ENCODE data around the gene C10orf90.

The C10orf90 gene

GRCh38 chr10:126476246-126476645 is 194.2 kb downstream of the C10orf90 start:
- H3K27ac ChIP-seq (ENCODE audit: low read depth, low read length, poor library complexity, severe bottlenecking) = no peak overlapping the region
- H3K4me1 ChIP-seq (ENCODE audit: insufficient read depth, low read length, severe bottlenecking) = no peaks in the 10 kb centered on the region
- H3K79me2 ChIP-seq (ENCODE audit: insufficient read depth, low read length) = no peaks in the 10 kb centered on the region
- TF ChIP-seq, protein P1, sequence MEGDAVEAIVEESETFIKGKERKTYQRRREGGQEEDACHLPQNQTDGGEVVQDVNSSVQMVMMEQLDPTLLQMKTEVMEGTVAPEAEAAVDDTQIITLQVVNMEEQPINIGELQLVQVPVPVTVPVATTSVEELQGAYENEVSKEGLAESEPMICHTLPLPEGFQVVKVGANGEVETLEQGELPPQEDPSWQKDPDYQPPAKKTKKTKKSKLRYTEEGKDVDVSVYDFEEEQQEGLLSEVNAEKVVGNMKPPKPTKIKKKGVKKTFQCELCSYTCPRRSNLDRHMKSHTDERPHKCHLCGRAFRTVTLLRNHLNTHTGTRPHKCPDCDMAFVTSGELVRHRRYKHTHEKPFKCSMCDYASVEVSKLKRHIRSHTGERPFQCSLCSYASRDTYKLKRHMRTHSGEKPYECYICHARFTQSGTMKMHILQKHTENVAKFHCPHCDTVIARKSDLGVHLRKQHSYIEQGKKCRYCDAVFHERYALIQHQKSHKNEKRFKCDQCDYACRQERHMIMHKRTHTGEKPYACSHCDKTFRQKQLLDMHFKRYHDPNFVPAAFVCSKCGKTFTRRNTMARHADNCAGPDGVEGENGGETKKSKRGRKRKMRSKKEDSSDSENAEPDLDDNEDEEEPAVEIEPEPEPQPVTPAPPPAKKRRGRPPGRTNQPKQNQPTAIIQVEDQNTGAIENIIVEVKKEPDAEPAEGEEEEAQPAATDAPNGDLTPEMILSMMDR (IDR thresholded peaks at IDR 0.05; ENCODE audit: low read length) = no peak
- TF ChIP-seq EZH2 (IDR thresholded peaks at IDR 0.05; ENCODE audit: borderline replicate concordance, low read length) = no peak
- no peaks in the 10 kb centered on the region for H3K27me3 ChIP-seq (ENCODE audit: insufficient read depth, low read length)
- H3K9me3 ChIP-seq (ENCODE audit: low read length) = no peaks in the 10 kb centered on the region
- no peak overlapping the region for H3K9ac ChIP-seq (ENCODE audit: low read length)
- no peak overlapping the region for H2AFZ ChIP-seq (ENCODE audit: low read length)
- H3K4me2 ChIP-seq (ENCODE audit: low read length) = no peak overlapping the region
- no peaks in the 10 kb centered on the region for H4K20me1 ChIP-seq (ENCODE audit: insufficient read depth, low read length)
- H3K36me3 ChIP-seq (ENCODE audit: insufficient read depth, low read length) = no peaks in the 10 kb centered on the region
- H3K9me2 ChIP-seq (ENCODE audit: low read depth, low read length) = no peaks in the 10 kb centered on the region
- no peaks in the 10 kb centered on the region for H3F3A ChIP-seq (ENCODE audit: insufficient read depth, low read length)
- H3K4me3 ChIP-seq (ENCODE audit: low read depth, low read length, poor library complexity, severe bottlenecking) = no peak overlapping the region

DNA sequence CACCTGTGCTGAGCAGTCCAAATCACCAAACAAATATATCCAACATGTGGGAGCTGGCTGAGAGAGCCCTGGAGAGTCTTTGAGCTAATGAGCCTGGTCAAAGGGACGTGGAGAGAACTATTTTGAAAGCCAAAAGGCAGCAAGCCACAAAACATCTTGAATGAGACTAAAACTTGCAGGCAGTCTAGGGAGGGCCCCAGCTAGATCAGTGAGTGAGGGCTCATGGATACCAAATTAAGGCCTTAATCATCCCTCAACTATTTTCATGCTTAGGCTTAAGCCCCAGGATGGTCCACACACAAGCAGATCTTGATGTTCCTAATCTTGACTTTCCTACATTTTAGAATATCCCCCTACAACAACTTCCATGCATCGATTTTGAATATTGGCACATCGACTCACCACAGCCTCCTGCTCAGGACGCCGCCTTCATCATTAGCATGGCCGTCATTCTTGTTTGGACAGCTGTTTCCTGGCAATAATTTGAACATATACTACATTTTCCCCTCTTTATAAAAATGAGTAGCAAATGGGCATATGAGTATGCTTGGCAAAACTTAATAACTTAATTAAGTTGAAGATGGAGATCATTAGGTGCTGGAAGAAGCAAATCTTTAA is 195.3 kb downstream of the C10orf90 start:
- Histone ChIP-seq H3K79me2 (ENCODE audit: insufficient read depth, low read length) (no peaks in the 10 kb centered on the region), H3K4me2 (ENCODE audit: low read length) (no peak overlapping the region), H3K27me3 (ENCODE audit: insufficient read depth, low read length) (no peaks in the 10 kb centered on the region), H3K9me2 (ENCODE audit: low read depth, low read length) (no peaks in the 10 kb centered on the region), H2AFZ (ENCODE audit: low read length) (no peak overlapping the region), H3K4me1 (ENCODE audit: insufficient read depth, low read length, severe bottlenecking) (no peaks in the 10 kb centered on the region), H4K20me1 (ENCODE audit: insufficient read depth, low read length) (no peaks in the 10 kb centered on the region), H3K27ac (ENCODE audit: low read depth, low read length, poor library complexity, severe bottlenecking) (no peak overlapping the region), H3K4me3 (ENCODE audit: low read depth, low read length, poor library complexity, severe bottlenecking) (no peak overlapping the region), H3K9ac (ENCODE audit: low read length) (no peak overlapping the region), H3F3A (ENCODE audit: insufficient read depth, low read length) (no peaks in the 10 kb centered on the region), H3K9me3 (ENCODE audit: low read length) (no peaks in the 10 kb centered on the region), H3K36me3 (ENCODE audit: insufficient read depth, low read length) (no peaks in the 10 kb centered on the region)
- TF ChIP-seq EZH2 (IDR thresholded peaks at IDR 0.05; ENCODE audit: borderline replicate concordance, low read length) = no peak
- TF ChIP-seq, protein P1 (IDR thresholded peaks at IDR 0.05; ENCODE audit: low read length) = no peak

DNA sequence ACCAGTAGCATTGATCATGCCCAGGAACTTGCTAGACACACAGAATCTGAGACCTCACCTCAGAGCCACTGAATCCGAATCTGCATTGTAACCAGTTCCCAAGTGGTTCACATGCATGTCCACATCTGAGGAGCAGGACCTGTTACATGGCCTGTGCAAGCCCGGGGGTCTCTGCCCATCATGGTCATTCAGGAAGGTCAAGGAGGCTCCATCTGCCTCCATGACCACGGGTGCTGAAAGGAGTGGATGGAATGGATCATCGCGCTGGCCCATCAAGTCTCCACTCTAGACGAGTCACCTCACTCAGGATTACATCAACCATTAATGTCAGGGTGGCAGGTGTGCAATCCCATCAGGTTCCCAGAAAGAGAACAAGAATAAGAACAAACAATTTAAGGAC is 196.5 kb downstream of the C10orf90 start:
- Histone ChIP-seq H4K20me1 (ENCODE audit: insufficient read depth, low read length) (no peaks in the 10 kb centered on the region), H3K27me3 (ENCODE audit: insufficient read depth, low read length) (no peaks in the 10 kb centered on the region), H3K27ac (ENCODE audit: low read depth, low read length, poor library complexity, severe bottlenecking) (no peak overlapping the region), H3K79me2 (ENCODE audit: insufficient read depth, low read length) (no peaks in the 10 kb centered on the region), H3F3A (ENCODE audit: insufficient read depth, low read length) (no peaks in the 10 kb centered on the region), H2AFZ (ENCODE audit: low read length) (no peak overlapping the region), H3K4me2 (ENCODE audit: low read length) (no peak overlapping the region), H3K4me1 (ENCODE audit: insufficient read depth, low read length, severe bottlenecking) (no peaks in the 10 kb centered on the region), H3K9me2 (ENCODE audit: low read depth, low read length) (no peaks in the 10 kb centered on the region), H3K9ac (ENCODE audit: low read length) (no peak overlapping the region), H3K9me3 (ENCODE audit: low read length) (no peaks in the 10 kb centered on the region), H3K36me3 (ENCODE audit: insufficient read depth, low read length) (no peaks in the 10 kb centered on the region), H3K4me3 (ENCODE audit: low read depth, low read length, poor library complexity, severe bottlenecking) (no peak overlapping the region)
- TF ChIP-seq, protein P1 (IDR thresholded peaks at IDR 0.05; ENCODE audit: low read length) = no peak
- TF ChIP-seq EZH2 (IDR thresholded peaks at IDR 0.05; ENCODE audit: borderline replicate concordance, low read length) = no peak
